ENCODE data around the gene RPS10.
"Not testable (repeated sequence)": the region's sequence is repeated elsewhere in the genome, so short reads cannot be mapped to it uniquely, and the experiment has no call there.

The RPS10 gene

GRCh38 chr6:34447386-34447785 lies 21.5 kb upstream of the RPS10 start:
- no peak for DNase-seq

- no peak for DNase-seq
These were observed 19.5 kb upstream of the RPS10 start for GRCh38 chr6:34445313-34445860.

GRCh38 chr6:34441526-34441925 lies 15.7 kb upstream of the RPS10 start:
- no peak for DNase-seq

GRCh38 chr6:34439442-34439841 lies 13.6 kb upstream of the RPS10 start:
- no peak for DNase-seq

- no peak for DNase-seq
These were observed 12.8 kb upstream of the RPS10 start for GRCh38 chr6:34438705-34439104.

GRCh38 chr6:34437644-34437970 lies 11.7 kb upstream of the RPS10 start:
- DNase-seq, result no peak

- DNase-seq, result no peak
These were observed 11.2 kb upstream of the RPS10 start for GRCh38 chr6:34436803-34437643.

- DNase-seq, result no peak
These were observed 10.0 kb upstream of the RPS10 start for GRCh38 chr6:34435916-34436315.

GRCh38 chr6:34425132-34425497 lies 754 bp downstream of the RPS10 start:
- DNase-seq, result no peak

- no peak for DNase-seq
These were observed 1.4 kb downstream of the RPS10 start for GRCh38 chr6:34424200-34425131.

GRCh38 chr6:34423254-34423653 lies 2.6 kb downstream of the RPS10 start:
- no peak for DNase-seq

GRCh38 chr6:34418367-34418766 lies 7.5 kb downstream of the RPS10 start:
- DNase-seq, result no peak

GRCh38 chr6:34416877-34417371 lies 8.9 kb downstream of the RPS10 start:
- DNase-seq, result no peak

GRCh38 chr6:34414999-34415858 lies 10.6 kb downstream of the RPS10 start:
- DNase-seq, result no peak

GRCh38 chr6:34412643-34413214 lies 13.1 kb downstream of the RPS10 start:
- no peak for DNase-seq

GRCh38 chr6:34412016-34412415 lies 13.9 kb downstream of the RPS10 start:
- no peak for DNase-seq

GRCh38 chr6:34407915-34408314 lies 18.0 kb downstream of the RPS10 start:
- not testable (repeated sequence) for DNase-seq

GRCh38 chr6:34396518-34396917 lies 29.4 kb downstream of the RPS10 start:
- no peak for DNase-seq

- no peak for DNase-seq
These were observed 31.9 kb downstream of the RPS10 start for GRCh38 chr6:34393966-34394305.

GRCh38 chr6:34393191-34393965 lies 32.5 kb downstream of the RPS10 start:
- DNase-seq, result no peak

GRCh38 chr6:34392497-34393190 lies 33.2 kb downstream of the RPS10 start, which contains the start of gene NUDT3:
TSS of gene NUDT3 (minus strand) at chr6:34392669. CDS start at chr6:34392362, 307 bp downstream.
- DNase-seq, result peak; percentile 98

All from activated CD8-positive, alpha-beta memory T cell treated with anti-CD3 and anti-CD28 coated beads for 24 hours (primary cell).